Upper lobe of left lung (tissue), 4 donors: ENCODE measurements around the gene SH2D3A.

Experiments
- CTCF ChIP-seq, 6 experiments: fragments of 450-650 bp in 4 of 6; fragments of 200-600 bp in 2 of 6; sonication (generic) in 2 of 6; IDR thresholded peaks; one replicate each; pipeline ENCODE4 v1.5.1; 2016 to 2019; ENCODE audit warnings: antibody characterized with exemption in 6 of 6
- POLR2A ChIP-seq, 4 donors: fragments of 450-650 bp; IDR thresholded peaks; one replicate each; pipeline ENCODE4 v1.5.1; 2016 to 2017; ENCODE audit warnings: antibody characterized with exemption in 4 of 4, mild to moderate bottlenecking in 2 of 4

- TF ChIP-seq CTCF (IDR thresholded peaks at IDR 0.05) (no peak), POLR2A (IDR thresholded peaks at IDR 0.05) (no peak)
Measured at GRCh38 chr19:6709549-6709948, 57.7 kb downstream of the SH2D3A start.
